NCI-H128 (cell line): ENCODE measurements around the gene TNFRSF12A.

Experiments used
- DNase-seq: peaks from one replicate; lab custom pipeline; 2025; ENCODE audit not compliant: unreplicated experiment; lab: John Stamatoyannopoulos, UW

The TNFRSF12A gene

DNA sequence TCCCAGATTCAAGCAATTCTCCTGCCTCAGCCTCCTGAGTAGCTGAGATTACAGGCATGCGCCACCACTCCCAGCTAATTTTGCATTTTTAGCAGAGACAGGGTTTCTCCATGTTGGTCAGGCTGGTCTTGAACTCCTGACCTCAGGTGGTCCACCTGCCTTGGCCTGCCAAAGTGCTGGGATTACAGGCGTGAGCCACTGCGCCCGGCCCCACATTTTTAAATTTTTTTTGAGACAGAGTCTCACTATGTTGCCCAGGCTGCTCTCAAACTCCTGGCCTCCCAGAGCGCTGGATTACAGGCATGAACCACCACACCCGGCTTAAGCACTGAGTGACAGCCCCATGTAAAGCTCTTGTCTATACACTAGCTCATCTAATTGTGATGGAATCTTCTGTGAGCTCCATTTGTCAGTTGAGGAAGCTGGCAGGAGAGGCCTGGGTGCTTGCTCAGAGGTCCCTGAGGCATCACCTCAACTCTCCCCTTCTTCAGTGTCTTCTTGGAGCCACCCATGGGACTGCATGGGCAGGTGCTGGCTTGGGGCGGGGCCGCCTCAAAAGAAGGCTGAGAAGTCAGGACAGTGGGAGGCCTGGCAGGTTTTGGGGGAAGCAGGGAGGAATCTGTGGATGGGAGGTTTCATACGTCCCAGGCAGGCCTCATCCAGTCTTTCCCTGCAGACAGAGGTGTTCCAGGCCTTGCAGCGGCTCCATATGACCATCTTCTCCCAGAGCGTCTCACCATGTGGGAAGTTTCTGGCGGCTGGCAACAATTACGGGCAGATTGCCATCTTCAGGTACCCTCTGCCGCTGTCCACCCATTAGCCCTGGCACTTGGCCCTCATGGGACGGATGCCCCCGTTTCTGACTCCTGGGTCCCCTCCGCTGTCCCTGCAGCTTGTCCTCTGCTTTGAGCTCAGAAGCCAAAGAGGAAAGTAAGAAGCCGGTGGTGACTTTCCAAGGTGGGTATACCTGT lies 5.1 kb downstream of the TNFRSF12A start:
- no peak for DNase-seq

DNA sequence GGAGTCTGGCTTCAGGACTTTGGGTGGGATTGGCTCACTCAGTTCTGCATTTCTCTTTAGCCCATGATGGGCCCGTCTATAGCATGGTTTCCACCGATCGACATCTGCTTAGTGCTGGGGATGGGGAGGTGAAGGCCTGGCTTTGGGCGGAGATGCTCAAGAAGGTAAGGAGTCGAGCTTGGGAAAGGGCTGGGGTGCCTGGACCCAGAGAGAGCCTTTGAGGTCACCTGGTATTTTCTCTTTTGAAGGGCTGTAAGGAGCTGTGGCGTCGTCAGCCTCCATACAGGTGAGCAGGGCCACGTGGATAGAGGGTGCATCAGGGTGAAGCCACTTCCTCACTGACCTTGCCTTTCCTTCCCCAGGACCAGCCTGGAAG lies 5.8 kb downstream of the TNFRSF12A start:
- DNase-seq, result no peak

DNA sequence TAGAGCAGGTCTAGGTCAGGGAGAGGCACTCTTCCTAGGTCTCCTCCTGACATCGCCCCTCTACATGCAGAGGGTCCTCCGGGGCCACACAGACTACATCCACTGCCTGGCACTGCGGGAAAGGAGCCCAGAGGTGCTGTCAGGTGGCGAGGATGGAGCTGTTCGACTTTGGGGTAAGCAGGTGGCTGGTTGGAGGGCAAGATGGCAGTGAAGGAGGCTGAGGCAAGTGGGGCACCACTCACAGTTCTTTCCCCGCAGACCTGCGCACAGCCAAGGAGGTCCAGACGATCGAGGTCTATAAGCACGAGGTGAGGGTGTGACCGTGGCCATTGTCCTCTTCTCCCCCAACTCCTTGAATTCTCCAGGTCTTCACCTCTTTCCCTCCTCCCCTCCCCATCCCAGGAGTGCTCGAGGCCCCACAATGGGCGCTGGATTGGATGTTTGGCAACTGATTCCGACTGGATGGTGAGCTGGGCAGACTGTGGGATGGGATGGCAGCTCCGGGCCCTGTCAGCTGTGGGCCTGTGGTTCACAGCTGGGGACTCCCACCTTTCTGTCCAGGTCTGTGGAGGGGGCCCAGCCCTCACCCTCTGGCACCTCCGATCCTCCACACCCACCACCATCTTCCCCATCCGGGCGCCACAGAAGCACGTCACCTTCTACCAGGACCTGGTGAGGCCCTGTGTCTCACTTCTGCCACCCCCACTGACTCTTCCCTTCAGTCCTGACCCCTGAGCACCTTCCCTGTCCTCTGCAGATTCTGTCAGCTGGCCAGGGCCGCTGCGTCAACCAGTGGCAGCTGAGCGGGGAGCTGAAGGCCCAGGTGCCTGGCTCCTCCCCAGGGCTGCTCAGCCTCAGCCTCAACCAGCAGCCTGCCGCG lies 6.7 kb downstream of the TNFRSF12A start:
- no peak for DNase-seq

DNA sequence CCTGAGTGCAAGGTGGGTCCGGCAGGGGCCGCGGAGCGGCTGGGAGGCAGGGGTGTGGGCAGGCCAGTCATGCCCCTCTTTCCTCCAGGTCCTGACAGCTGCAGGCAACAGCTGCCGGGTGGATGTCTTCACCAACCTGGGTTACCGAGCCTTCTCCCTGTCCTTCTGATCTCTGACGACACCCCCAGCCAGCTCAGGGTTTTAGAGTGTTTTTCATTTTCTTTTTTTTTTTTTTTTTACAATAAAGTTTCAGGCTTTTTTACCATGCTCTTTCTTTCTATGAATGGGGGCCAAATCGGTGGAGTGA lies 7.3 kb downstream of the TNFRSF12A start:
- no peak for DNase-seq

DNA sequence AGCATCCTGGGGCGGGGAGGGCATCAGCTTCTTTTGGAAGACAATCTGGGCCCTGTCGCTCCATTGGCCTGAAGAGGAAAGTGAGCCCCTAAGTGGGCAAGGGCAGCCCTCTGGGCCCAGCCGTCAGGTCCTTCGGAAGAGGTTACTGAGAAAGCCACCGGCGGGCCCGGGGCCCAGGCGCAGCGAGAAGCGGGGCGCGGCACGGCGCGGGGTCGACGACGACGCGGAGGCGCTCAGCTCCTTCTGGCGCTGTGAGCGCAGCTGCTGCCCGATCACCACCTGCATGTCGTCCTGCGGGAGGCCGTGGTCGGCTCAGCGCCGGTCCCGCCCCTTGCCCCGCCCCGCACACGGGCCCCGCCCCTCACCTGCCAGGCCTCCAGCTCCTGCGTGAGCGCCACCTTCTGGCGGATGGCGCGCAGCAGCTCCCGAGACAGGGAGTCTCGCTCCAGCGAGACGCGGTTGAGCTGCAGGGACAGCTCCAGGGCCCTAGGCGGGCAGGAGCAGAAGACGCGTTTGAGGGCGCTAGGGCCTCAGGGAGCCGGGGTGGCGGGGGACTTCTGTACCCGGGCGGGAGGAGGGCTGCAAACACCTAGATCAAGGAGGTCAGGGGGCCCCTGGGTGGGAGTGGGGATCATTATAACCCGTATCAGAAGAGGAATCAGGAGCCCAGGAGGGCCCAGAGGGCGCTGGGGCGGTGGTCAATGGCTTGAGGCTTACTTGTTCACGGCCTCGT lies 8.0 kb downstream of the TNFRSF12A start:
- peak; percentile 50 for DNase-seq

DNA sequence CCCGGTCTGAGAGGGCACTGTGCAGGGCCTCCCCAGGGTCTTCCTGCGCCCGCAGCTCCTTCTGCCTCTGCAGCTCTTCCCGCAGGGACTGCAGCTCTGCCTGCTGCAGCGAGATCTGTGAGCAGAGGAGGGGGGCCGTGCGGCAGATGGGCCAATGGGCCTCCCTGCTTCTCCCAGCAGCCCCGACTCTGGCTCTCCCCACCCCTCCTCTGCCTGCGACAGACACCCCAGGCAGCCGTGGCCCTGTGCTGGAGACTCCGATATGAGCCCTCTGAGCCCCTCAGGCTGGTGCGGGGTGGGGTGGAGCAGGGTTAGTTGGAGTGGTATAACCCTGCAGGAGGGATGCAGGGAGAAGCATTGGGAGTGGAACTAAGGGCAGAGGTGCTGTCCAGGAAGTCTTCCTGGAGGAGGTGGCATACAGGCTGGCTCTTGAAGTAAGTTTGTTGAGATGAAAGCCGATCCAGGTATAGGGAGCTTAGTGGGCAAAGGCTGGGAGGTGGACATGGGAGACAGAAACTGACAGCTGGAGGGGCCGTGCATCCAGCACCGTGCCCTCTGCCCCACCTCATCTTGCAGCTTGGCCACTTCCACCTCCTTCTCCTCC lies 8.7 kb downstream of the TNFRSF12A start:
- no peak for DNase-seq

DNA sequence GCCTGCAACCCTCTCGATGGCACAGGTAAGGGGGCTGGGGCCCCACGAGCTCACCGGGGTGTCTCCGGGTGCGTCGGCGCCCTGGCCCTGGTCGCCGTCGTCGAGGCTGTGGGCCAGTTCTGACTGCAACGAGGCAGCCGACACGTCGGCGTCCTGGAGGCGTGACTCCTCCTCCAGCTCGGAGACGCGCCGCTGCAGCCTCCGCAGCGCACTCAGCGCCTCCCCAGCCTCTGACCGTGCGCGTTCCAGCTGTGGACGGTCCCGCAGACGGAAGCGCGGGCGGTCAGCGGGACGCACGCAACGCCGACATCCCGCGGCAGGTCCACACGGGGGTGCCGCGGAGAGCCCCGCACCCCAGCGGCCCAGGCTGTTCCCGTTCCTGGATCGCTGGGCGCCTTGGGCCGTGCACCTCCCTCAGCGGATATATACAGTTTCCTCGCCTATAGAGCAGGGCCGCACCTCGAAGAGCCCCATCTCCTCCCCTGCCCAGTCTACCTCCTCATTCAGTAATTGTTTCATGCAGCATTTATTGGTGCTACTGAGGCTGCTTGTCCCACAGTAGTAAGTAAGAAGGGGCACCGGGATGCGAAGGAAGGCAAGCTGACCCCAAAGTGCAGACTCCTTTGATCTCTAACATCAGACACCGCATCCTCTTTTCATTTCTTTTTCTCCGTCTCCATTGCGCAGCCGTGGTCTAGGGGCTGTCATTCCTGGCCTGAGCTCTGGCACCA lies 9.5 kb downstream of the TNFRSF12A start:
- no peak for DNase-seq

DNA sequence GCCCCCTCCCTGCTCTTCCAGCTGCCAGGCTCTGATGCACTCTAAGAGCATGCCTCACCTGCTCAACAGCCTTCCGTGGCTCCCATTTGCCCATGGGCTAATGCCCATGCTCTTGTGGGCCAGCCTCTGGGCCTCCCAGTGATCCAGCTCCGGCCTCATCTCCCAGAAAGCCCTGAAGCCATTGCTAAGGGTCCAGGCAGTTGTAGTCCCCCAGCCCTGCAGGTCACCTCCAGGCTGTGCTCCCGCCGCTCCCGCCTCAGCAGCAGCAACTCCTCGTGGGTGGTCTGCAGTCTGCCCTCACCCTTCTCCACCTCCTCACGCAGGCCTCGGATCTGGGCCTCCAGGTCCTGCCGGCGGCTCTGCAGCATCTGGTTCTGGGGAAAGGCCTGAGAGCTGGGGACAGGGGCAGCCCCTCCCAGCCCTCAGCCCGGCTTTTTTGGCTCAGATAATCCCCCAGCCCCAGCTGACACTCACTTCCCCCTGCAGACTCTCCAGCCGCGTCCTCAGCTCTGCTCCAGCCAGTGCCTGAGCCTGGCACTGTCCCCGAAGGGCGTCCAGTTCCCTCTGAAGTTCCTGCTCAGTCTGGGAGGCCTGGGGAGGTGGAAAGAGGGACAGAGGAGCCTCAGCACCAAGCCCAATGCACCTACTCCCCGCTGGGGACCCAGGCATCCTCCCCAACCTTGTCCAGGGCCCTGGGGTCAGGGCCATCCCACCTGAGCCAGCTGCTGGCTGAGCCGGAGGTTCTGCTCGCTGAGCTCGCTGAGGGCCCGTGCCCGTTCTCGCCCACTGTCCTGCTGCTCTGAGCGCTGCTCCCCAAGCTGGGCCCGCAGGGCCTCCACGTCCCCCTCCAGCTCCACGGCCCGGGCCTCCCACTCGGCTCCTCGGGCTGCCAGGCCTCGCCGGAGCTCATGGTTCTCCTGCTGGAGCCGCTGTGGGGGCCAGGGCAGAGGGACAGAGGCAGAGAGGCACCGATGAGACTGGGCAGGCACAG lies 10.3 kb downstream of the TNFRSF12A start:
- no peak for DNase-seq

DNA sequence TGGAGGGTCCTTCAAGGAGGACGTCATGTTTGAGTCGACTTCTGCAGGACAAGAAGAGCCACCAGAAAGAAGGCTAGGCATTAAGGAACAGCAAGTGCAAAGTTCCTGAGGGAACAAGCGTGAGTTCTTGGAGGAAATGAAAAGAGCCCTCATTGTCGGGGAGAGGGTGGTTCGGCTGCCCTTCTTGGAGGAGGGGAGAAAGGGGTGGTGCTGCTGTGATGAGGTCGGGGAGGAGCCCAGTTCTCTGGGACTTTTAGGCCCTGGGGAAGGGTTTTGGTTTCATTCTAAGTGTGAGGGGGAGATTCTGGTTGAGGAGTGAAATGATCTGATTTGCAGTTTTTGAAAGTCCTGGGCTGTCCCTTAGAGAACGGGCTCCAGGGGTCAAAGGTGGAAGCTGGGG lies 12.5 kb downstream of the TNFRSF12A start:
- no peak for DNase-seq

DNA sequence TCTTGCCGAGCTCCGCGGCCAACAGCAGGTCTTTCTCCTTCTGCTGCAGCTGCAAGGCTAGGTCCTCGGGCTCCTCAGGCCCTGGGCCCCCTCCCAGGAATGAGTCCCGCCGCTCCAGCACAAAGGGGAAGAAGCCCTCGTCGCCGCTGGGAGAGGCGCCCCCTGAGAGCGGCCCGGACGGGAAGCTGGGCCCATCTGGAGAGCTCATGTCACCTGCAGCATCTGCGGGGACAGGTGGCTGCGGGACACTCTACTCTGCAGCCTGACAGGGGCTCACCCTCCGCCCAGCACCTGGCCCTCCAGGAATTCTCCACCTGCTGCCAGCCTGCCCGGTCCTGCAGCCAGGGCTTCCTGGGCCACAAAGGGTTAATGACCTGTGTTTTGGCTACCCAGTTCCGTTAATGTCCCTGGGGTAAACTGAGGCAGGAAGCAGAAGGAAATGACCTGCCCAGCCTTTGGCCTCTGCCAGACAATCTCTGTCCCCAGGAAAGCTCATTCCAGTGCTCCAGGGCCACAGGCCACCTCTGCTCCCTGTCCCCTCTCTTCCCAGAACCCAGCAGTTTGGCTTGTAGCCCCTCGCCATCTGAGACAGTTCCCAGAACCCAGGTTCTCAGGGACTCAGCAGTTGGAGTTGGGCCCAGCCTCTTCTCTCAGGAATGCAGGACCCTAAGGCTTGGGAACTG lies 15.3 kb downstream of the TNFRSF12A start:
- DNase-seq, result no peak

DNA sequence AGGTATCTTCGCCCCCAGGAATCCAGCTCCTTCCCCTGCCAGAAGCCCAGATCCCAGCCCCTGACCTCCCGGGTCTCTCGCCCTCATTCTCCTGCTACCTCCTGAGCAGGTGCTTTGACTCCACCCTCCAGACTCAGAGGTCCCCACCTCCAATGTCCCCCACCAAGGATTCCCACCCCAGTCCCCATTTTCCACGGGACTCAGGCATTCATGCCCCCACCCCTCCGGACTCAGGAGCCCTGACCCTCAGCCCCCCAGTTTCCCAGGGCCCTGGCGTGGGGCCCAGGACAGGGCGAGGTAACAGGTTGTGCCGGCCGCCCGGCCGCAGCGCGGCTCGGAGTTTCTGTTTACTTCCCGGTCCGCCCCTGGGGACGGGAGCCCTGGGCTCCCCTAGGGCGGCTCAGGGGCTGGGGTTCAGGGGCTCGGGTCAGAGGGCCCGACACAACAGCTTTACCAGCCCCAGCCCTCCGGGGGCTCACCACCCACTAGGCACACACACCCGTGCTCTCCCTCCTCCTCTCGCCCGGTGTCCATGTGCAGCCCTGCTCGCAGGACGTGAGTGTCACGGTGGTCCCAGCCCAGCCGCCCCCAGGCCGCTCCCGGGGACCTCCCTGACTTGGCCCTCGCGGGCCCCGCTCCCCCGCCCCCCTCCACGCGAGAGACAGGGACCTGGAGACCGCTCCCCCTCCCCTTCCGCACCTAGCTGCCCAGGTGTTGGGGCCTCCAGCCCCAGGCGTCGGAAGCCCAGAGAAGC lies 16.0 kb downstream of the TNFRSF12A start:
- DNase-seq, result no peak

DNA sequence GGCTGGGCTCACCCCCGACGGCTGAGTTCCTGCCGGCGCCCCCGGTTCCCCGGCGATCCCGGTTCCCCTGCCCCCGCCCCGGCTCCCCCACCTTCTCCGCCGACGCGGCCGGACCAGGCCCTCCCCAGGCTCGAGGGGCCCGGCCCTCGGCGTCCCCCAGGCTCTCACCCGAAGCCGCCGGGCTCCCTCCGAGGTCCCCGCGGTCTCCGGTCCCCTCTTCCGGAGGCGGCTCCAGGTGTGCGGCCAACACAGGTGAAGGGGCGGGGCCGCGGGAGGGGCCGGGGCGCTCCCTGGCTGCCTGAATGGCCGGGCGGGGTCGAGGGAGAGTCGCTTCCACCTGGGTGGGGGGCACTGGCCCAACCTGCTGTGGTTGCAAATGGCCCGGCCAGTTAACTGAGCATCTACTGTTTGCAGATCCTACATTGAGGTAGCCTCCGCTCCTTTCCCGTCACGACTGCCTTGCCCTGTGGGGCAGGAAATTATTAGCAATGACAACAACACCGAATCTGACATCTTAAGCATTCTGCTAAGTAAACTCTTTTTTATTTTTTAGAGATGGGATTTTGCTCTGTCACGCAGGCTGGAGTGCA lies 16.7 kb downstream of the TNFRSF12A start, which contains the start of gene BICDL2:
Gene BICDL2, minus strand, starts transcription at position 219 of the 590 bp plus-strand sequence. CDS start 1,448 bp downstream, outside the sequence.
- no peak for DNase-seq

DNA sequence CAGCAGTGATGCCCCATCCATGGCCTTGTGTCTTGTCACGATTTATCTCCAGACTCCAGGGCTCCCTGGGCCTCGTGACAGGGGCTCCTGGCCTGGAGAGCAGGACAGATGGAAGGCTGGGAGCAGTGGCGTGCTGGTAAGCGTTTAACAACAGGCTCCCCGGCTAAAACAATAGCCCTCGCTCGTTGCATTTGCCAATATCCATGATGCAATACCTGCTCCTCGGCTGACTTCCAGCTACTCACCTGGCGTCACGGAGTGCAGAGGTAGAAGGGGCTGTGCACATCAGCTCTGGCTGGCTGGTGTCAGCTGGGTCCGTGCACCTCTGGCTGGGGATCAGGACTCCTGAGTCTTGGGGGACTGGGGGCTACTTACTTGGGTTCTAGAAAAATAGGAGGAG lies 18.1 kb downstream of the TNFRSF12A start:
- DNase-seq, result no peak

DNA sequence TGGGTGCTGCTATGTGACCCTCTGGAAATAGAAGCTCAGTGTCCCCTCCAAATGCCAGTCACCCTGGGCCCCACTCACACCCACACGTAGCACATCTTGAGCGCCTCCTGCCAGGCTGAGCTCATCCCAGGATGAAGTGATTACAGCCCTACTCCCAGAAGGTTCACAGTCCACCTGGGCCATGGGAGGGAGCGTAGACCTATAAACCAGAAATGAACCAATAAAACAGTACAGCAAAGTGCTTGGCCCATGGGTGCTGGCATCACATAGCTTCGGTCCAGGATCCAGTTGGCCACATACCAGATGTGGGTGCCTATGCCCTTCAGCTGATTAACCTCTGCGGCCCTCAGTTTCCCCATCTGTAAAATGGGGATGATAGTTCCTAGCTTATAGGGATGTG lies 18.7 kb downstream of the TNFRSF12A start:
- no peak for DNase-seq

DNA sequence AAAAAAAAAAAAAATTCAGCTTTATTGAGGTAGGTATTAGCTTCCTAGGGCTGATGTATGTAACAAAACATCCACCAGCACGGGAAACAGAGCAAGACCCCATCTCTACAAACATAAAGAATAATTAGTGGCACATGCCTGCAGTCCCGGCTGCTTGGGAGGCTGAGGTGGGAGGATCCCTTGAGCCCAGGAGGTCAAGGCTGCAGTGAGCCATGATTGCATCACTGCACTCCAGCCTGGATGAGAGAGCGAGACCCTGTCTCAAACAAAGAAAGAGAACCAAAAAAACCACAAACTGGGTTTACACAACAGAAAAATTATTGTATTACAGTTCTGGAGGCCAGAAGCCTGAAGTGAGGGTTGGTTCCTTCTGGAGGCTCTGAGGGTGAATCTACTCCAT lies 22.2 kb downstream of the TNFRSF12A start:
- no peak for DNase-seq

DNA sequence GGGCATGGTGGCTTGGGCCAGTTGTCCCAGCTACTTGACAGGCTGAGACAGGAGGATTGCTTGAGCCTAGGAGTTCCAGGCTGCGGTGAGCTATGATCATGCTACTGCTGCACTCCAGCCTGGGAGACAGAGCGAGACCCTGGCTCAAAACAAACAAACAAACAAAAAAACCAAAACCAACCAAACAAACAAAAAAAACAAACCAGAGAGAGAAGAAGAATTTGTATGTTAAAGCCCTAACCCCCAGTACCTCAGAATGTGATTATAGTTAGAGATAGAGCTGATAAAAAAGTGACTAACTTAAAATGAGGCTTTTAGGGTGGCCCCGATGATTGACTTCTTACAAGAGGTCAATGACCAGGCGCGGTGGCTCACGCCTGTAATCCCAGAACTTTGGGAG lies 24.5 kb downstream of the TNFRSF12A start:
- no peak for DNase-seq
